IMR-90 (cell line): ENCODE results near the gene RASGRP4. TPM values are rescaled to one million over a fixed set of nuclear protein-coding genes. Genes with fewer than 3 reads are reported as not detected.

ENCODE experiments used
- ATAC-seq: fragments of 200-7000 bp; cut with Tn5 transposase; 2 replicates; pipeline ENCODE4 v1.9.1; 2020; ENCODE audit warnings: low read depth, mild to moderate bottlenecking, moderate library complexity
- BruUV-seq: library from RNA; stranded (reverse); fragments of 400-500 nt; replicated peaks from 2 replicates; lab custom pipeline; 2021; lab: Mats Ljungman, UMichigan
- CTCF ChIA-PET: fragments of 300-600 bp; formaldehyde crosslinking; extraction: SDS; loops from one replicate; lab custom pipeline; 2021; ENCODE audit warnings: antibody characterized with exemption; lab: Yijun Ruan, JAX
- POLR2A ChIA-PET: fragments of 300-600 bp; sonication (Branson Sonifier 250); formaldehyde crosslinking; loops from one replicate; lab custom pipeline; 2022; ENCODE audit warnings: antibody characterized with exemption; ENCODE audit not compliant: unreplicated experiment; lab: Charles Lee
- DNase-seq: peaks from one replicate; pipeline ENCODE4 v3.0.0; 2013
- H2AFZ ChIP-seq: replicated peaks from 2 replicates; pipeline ENCODE3; 2013; ENCODE audit warnings: low read length, mild to moderate bottlenecking; ENCODE audit not compliant: poor library complexity
- H2AK5ac ChIP-seq: 2 replicates; pipeline ENCODE4 v1.6.1; 2013; ENCODE audit warnings: low read depth, low read length, inconsistent platforms
- H2AK9ac ChIP-seq: replicated peaks from 2 replicates; pipeline ENCODE3; 2013; ENCODE audit warnings: mild to moderate bottlenecking, low read depth, low read length, moderate library complexity; ENCODE audit not compliant: poor library complexity
- H2BK120ac ChIP-seq: 2 replicates; pipeline ENCODE4 v1.6.1; 2013; ENCODE audit warnings: low read depth, low read length, inconsistent platforms
- H2BK15ac ChIP-seq: 3 replicates; pipeline ENCODE4 v1.6.1; 2013; ENCODE audit warnings: low read depth, low read length, inconsistent platforms
- H2BK20ac ChIP-seq: 2 replicates; pipeline ENCODE4 v1.6.1; 2013; ENCODE audit warnings: low read depth, mild to moderate bottlenecking, inconsistent platforms, low read length, moderate library complexity
- H2BK5ac ChIP-seq: 2 replicates; pipeline ENCODE4 v1.6.1; 2013; ENCODE audit warnings: mild to moderate bottlenecking, low read depth, low read length, inconsistent platforms; ENCODE audit not compliant: poor library complexity, severe bottlenecking
- H3K14ac ChIP-seq: replicated peaks from 2 replicates; pipeline ENCODE4 v1.6.1; 2013; ENCODE audit warnings: low read depth, low read length, inconsistent platforms
- H3K18ac ChIP-seq: 2 replicates; pipeline ENCODE4 v1.6.1; 2013; ENCODE audit warnings: low read depth, low read length, control low read depth
- H3K23ac ChIP-seq: 2 replicates; pipeline ENCODE4 v1.6.1; 2013; ENCODE audit warnings: low read depth, low read length, inconsistent platforms
- H3K27ac ChIP-seq: 2 replicates; pipeline ENCODE4 v1.5.1; 2013; ENCODE audit warnings: mild to moderate bottlenecking, control low read depth, low read length; ENCODE audit not compliant: insufficient read depth
- H3K27me3 ChIP-seq: 2 replicates; pipeline ENCODE4 v1.6.1; 2013; ENCODE audit warnings: low read length; ENCODE audit not compliant: control insufficient read depth, insufficient read depth
- H3K36me3 ChIP-seq: 2 replicates; pipeline ENCODE4 v1.6.1; 2013; ENCODE audit warnings: low read length, mixed read lengths; ENCODE audit not compliant: control insufficient read depth, insufficient read depth
- H3K4ac ChIP-seq: 2 replicates; pipeline ENCODE4 v1.6.1; 2013; ENCODE audit warnings: low read depth, low read length, inconsistent platforms
- H3K4me1 ChIP-seq: 2 replicates; pipeline ENCODE4 v1.6.1; 2013; ENCODE audit warnings: low read length, mixed read lengths; ENCODE audit not compliant: control insufficient read depth, insufficient read depth
- H3K4me2 ChIP-seq: 2 replicates; pipeline ENCODE4 v1.6.1; 2013; ENCODE audit warnings: low read depth, mild to moderate bottlenecking, control low read depth, low read length, moderate library complexity
- H3K4me3 ChIP-seq: 2 replicates; pipeline ENCODE4 v1.5.1; 2013; ENCODE audit warnings: low read depth, mild to moderate bottlenecking, control low read depth, low read length, moderate library complexity; ENCODE audit not compliant: insufficient read depth
- H3K56ac ChIP-seq: 2 replicates; pipeline ENCODE4 v1.6.1; 2013; ENCODE audit warnings: low read length, inconsistent platforms; ENCODE audit not compliant: insufficient read depth; ENCODE audit errors: extremely low read depth
- H3K79me1 ChIP-seq, 2 experiments: 2 replicates each; pipeline ENCODE4 v1.6.1; 2013; ENCODE audit warnings: low read length in 2 of 2, inconsistent platforms in 1 of 2, low read depth in 1 of 2
- H3K9ac ChIP-seq: 2 replicates; pipeline ENCODE4 v1.6.1; 2013; ENCODE audit warnings: low read depth, low read length, control low read depth
- H3K9me1 ChIP-seq: 2 replicates; pipeline ENCODE4 v1.6.1; 2013; ENCODE audit warnings: low read length, inconsistent platforms; ENCODE audit not compliant: insufficient read depth
- H3K9me3 ChIP-seq: 2 replicates; pipeline ENCODE4 v1.6.1; 2013; ENCODE audit warnings: low read length; ENCODE audit not compliant: control insufficient read depth, insufficient read depth
- H4K20me1 ChIP-seq: 2 replicates; pipeline ENCODE4 v1.6.1; 2013; ENCODE audit warnings: low read length, inconsistent platforms; ENCODE audit not compliant: insufficient read depth
- H4K5ac ChIP-seq: 2 replicates; pipeline ENCODE4 v1.6.1; 2013; ENCODE audit warnings: mild to moderate bottlenecking, low read depth, low read length, control low read depth
- H4K8ac ChIP-seq, 2 experiments: 2 replicates each; pipeline ENCODE4 v1.6.1; 2013; ENCODE audit warnings: low read depth in 2 of 2, low read length in 2 of 2, control low read depth in 1 of 2, inconsistent platforms in 1 of 2
- H4K91ac ChIP-seq: 2 replicates; pipeline ENCODE4 v1.6.1; 2013; ENCODE audit warnings: low read depth, low read length, inconsistent platforms; ENCODE audit not compliant: insufficient read depth
- BHLHE40 ChIP-seq: fragments of 150-350 bp; IDR thresholded peaks from 2 replicates; pipeline ENCODE4 v1.6.1; 2016; ENCODE audit warnings: mild to moderate bottlenecking, low read depth, low read length
- CHD1 ChIP-seq: IDR thresholded peaks from 2 replicates; pipeline ENCODE4 v1.6.1; 2012; ENCODE audit warnings: low read depth, low read length, improper control_type of control experiment
- ELK1 ChIP-seq: fragments of 150-350 bp; IDR thresholded peaks from 2 replicates; pipeline ENCODE4 v1.6.1; 2016; ENCODE audit warnings: low read depth, mild to moderate bottlenecking, low read length, moderate library complexity, borderline replicate concordance
- FOS ChIP-seq: fragments of 150-350 bp; IDR thresholded peaks from 2 replicates; pipeline ENCODE4 v1.6.1; 2016; ENCODE audit warnings: low read depth, low read length
- MAFK ChIP-seq: IDR thresholded peaks from 2 replicates; pipeline ENCODE4 v1.6.1; 2012; ENCODE audit warnings: low read depth, low read length, improper control_type of control experiment
- MAZ ChIP-seq: IDR thresholded peaks from 2 replicates; pipeline ENCODE4 v1.6.1; 2012; ENCODE audit warnings: low read depth, mild to moderate bottlenecking, low read length, improper control_type of control experiment, moderate library complexity, borderline replicate concordance
- POLR2A ChIP-seq: IDR thresholded peaks from 2 replicates; pipeline ENCODE4 v1.6.1; 2012; ENCODE audit warnings: mild to moderate bottlenecking, low read depth, low read length
- RAD21 ChIP-seq: IDR thresholded peaks from 2 replicates; pipeline ENCODE4 v1.6.1; 2012; ENCODE audit warnings: low read length, improper control_type of control experiment
- RFX5 ChIP-seq: IDR thresholded peaks from 2 replicates; pipeline ENCODE4 v1.8.0; 2012; ENCODE audit warnings: low read depth, mild to moderate bottlenecking, low read length, moderate library complexity
- WGBS, 2 experiments: methylation state at CpG; one replicate each; pipeline versions ENCODE4 v1.1.5 to v1.1.7; 2013; ENCODE audit warnings: missing lambda C conversion rate in 2 of 2; ENCODE audit not compliant: insufficient read length in 1 of 2; ENCODE audit errors: extremely low coverage in 2 of 2; 5-methylcytosine and 5-hydroxymethylcytosine counted together
- dilution Hi-C: fragments of 300-500 bp; cut with HindIII; formaldehyde crosslinking; loops from one replicate; pipeline ENCODE4 v1.14.3; 2018; ENCODE audit warnings: low sequenced_read_pairs; ENCODE audit not compliant: unreplicated experiment
- in situ Hi-C: fragments of 300-500 bp; cut with MboI; formaldehyde crosslinking; loops from 3 replicates; pipeline ENCODE4 v1.14.3; 2019; ENCODE audit warnings: low sequenced_read_pairs, inconsistent platforms, mixed read lengths
- intact Hi-C: fragments of 100-400 bp; cut with micrococcal nuclease; formaldehyde crosslinking; loops from 2 replicates; pipeline ENCODE4 v1.10.0; 2022
- polyA plus RNA-seq, 3 experiments: library from polyadenylated mRNA; depleted of rRNA; stranded (reverse); fragments of >200 nt; gene quantifications; 2 replicates each; pipeline ENCODE4 v1.2.3, GENCODE V29; 2012; ENCODE audit warnings: low replicate concordance in 1 of 3
- total RNA-seq: library from RNA; depleted of rRNA; stranded (reverse); fragments of >200 nt; gene quantifications from 2 replicates; pipeline ENCODE4 v1.2.3, GENCODE V29; 2012
- TF ChIP-seq, protein P1 (sequence below): conservative IDR thresholded peaks from 2 replicates; pipeline ENCODE4 v1.5.1; 2012; ENCODE audit warnings: mild to moderate bottlenecking, low read depth, low read length, improper control_type of control experiment

RASGRP4 gene
- total and polyA plus RNA-seq, 2 of the 4 experiments (the other 2 are of a cell fraction) = not detected

GRCh38 chr19:38429811-38430156 is 3.8 kb upstream of the RASGRP4 start:
- ATAC-seq = no peak

More at GRCh38 chr19:38429811-38430156, 3.8 kb upstream of the RASGRP4 start:
- H3K4me2 ChIP-seq = no peak overlapping the region
- no TSS peak for BruUV-seq
- H2BK5ac ChIP-seq = no peak overlapping the region
- no peak overlapping the region for H4K8ac ChIP-seq
- H2BK15ac ChIP-seq = no peak overlapping the region
- WGBS, 2 experiments = no CpG with 5 or more reads among the region's 2 CpGs
- no peak overlapping the region for H3K4me3 ChIP-seq
- no peak overlapping the region for H3K27ac ChIP-seq
- intact Hi-C loops = no loop called here
- DNase-seq = no peak
- H2AFZ ChIP-seq = no peak overlapping the region
- peaks cover 39% of the 10 kb centered on the region for H3K27me3 ChIP-seq
- in situ Hi-C loops = no loop called here
- ChIA-PET CTCF (no interaction called here), POLR2A (no interaction called here)
- H3K14ac ChIP-seq = no peak overlapping the region
- H4K5ac ChIP-seq = no peak overlapping the region
- H3K9ac ChIP-seq = no peak overlapping the region
- no peaks in the 10 kb centered on the region for H3K79me1 ChIP-seq
- H2BK20ac ChIP-seq = no peak overlapping the region
- no peaks in the 10 kb centered on the region for H4K20me1 ChIP-seq
- H3K36me3 ChIP-seq = no peaks in the 10 kb centered on the region
- no peaks in the 10 kb centered on the region for H3K9me1 ChIP-seq
- no peak overlapping the region for H3K18ac ChIP-seq
- H2AK9ac ChIP-seq = no peak overlapping the region
- H2AK5ac ChIP-seq = no peak overlapping the region
- H3K4me1 ChIP-seq = no peaks in the 10 kb centered on the region
- TF ChIP-seq, protein P1, sequence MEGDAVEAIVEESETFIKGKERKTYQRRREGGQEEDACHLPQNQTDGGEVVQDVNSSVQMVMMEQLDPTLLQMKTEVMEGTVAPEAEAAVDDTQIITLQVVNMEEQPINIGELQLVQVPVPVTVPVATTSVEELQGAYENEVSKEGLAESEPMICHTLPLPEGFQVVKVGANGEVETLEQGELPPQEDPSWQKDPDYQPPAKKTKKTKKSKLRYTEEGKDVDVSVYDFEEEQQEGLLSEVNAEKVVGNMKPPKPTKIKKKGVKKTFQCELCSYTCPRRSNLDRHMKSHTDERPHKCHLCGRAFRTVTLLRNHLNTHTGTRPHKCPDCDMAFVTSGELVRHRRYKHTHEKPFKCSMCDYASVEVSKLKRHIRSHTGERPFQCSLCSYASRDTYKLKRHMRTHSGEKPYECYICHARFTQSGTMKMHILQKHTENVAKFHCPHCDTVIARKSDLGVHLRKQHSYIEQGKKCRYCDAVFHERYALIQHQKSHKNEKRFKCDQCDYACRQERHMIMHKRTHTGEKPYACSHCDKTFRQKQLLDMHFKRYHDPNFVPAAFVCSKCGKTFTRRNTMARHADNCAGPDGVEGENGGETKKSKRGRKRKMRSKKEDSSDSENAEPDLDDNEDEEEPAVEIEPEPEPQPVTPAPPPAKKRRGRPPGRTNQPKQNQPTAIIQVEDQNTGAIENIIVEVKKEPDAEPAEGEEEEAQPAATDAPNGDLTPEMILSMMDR = no peak
- TF ChIP-seq BHLHE40 (no peak), MAZ (no peak), POLR2A (no peak), FOS (no peak), ELK1 (no peak), CHD1 (no peak), MAFK (no peak), RFX5 (no peak), RAD21 (no peak)
- no peak overlapping the region for H3K4ac ChIP-seq
- dilution Hi-C loops = no loop called here
- H2BK120ac ChIP-seq = no peak overlapping the region
- H3K9me3 ChIP-seq = no peaks in the 10 kb centered on the region
- no peak overlapping the region for H4K91ac ChIP-seq
- H3K23ac ChIP-seq = no peak overlapping the region
- H3K56ac ChIP-seq = no peak overlapping the region
